HG03095 (cell line): Measurements from ENCODE around the gene PELO.
A peak's percentile ranks its signal among the peaks of the same experiment; 100 is the strongest.
"Not testable (repeated sequence)": the region's sequence is repeated elsewhere in the genome, so short reads cannot be mapped to it uniquely, and the experiment has no call there.

Source experiments
- ATAC-seq: cut with Tn5 transposase; IDR thresholded peaks from one replicate; pipeline ENCODE4 v1.9.1; 2021; ENCODE audit warnings: moderate library complexity; ENCODE audit not compliant: unreplicated experiment

Gene PELO

DNA sequence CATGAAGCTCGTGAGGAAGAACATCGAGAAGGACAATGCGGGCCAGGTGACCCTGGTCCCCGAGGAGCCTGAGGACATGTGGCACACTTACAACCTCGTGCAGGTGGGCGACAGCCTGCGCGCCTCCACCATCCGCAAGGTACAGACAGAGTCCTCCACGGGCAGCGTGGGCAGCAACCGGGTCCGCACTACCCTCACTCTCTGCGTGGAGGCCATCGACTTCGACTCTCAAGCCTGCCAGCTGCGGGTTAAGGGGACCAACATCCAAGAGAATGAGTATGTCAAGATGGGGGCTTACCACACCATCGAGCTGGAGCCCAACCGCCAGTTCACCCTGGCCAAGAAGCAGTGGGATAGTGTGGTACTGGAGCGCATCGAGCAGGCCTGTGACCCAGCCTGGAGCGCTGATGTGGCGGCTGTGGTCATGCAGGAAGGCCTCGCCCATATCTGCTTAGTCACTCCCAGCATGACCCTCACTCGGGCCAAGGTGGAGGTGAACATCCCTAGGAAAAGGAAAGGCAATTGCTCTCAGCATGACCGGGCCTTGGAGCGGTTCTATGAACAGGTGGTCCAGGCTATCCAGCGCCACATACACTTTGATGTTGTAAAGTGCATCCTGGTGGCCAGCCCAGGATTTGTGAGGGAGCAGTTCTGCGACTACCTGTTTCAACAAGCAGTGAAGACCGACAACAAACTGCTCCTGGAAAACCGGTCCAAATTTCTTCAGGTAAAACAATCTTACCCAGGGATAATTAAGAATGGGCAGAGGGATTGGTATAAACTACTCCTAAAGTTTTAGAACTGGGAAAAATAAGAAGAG lies 12.9 kb downstream of the PELO start:
- ATAC-seq = peak; percentile 36

- ATAC-seq = no peak
These were observed 13.6 kb downstream of the PELO start for GRCh38 chr5:52801329-52801728.

DNA sequence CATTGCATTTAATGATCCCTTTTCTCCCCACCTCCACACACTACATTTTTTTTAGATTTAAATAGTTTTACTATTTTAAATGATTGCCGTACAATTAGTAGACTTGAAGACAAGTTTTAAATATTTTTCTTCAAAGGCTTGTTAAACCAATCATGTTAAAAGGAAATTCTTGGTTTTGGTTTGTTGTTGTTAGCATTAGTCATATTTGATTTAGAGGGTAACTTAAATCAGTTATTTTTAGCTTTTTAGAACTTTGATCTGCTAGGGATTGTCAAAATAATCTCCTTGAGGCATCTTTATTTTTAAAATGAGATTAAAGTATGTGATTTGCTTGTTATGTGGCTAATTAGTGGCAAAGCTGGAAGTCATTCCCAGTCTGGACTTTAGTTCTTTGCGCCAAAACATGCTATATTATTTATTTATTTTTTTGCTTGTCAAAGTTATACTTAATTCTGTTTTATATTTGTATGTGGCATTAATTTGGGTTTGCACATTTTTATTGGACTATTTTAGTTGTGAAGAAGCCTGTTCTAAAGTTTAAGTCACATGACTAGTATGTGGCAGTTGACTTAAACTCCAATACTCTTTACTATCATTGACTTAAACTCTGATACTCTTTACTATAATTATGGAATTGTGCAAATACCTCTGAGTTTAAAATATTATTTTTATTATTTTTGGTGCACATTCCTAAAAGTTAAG lies 14.7 kb downstream of the PELO start:
- no peak for ATAC-seq

- no peak for ATAC-seq
These were observed 15.2 kb downstream of the PELO start for GRCh38 chr5:52802974-52803336.

DNA sequence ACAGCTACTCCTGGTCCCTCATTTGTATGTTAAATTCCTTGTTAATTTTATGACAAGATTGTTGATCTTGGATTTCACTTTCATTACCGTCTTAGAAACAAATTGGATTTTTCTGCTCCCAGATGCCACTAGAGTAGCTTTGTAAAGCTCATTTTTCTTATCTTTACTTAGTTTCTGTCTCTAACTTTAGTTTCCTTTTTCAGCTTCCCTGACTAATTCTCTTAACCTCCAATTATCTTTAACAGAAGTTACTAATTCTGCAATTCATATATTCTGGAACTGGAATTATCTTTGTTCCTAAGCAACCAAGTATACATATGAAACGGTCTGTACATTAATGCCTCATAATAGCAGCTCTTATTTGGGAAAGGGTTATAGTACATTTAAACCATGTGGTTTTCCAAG lies 16.7 kb downstream of the PELO start:
- no peak for ATAC-seq

GRCh38 chr5:52804981-52805380 lies 17.3 kb downstream of the PELO start:
- no peak for ATAC-seq

DNA sequence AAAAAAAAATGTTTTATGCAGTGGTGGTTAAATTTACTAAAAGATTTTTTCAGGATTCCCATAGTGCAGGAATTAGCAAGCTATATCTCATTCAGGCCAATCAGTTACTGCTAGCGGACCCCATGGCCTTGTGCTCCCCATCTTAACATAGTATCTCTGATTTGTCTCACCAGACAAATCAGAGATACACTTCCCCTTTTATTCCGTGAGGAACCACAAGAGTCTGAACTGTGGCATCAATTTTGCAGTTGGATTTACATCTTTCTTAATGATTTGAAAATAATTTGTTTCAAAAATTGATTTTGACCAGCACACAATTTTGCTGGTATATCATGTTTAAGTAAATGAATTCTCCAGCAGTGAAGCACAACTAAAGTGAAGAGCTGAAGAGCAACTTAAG lies 17.9 kb downstream of the PELO start:
- no peak for ATAC-seq

- no peak for ATAC-seq
These were observed 19.3 kb downstream of the PELO start for GRCh38 chr5:52807037-52807436.

DNA sequence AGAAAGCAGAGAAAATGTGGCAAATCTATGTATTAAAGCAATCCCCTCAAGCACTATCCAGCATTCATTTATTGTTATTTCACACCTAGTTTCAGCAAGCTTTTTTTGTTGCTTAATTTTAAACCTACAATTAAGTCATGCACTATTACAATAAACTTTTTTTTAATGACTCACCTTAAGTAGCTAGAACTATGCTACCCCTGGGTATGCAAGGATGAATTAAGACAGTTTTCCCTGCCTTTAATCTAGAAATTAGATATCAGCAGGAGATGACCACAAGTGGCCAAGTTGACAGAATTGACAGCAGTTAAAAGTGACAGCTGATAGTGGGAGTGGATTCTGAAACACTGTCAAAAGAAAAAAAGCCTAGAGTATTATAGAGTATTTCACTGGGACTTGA lies 20.0 kb downstream of the PELO start:
- ATAC-seq = no peak

DNA sequence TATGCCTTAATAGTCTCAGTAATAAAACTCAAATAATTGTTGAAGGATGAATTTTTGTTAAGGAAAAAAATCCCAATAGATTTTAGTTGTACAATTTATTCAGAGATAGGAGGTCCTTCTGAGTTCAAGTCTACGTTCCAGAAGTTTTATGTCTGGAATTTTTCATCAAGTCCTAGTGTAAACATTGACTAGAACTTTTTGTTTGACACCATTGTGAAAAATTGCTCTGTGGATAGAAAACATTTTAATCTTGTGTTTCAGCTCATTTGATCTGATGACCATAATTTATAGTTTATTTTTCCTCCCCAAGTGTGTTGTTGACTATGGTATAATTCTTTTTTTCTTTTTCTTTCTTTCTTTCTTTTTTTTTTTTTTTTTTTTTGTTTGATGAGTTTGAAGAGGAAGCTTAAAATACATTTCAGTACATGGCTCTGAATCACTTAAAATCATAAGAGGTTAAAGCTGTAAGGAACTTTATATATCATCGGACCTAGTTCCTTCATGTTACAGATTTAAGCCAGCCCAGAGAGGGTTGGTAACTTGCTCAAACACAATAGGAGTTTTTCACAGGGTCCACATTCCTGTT lies 20.7 kb downstream of the PELO start:
- no peak for ATAC-seq

DNA sequence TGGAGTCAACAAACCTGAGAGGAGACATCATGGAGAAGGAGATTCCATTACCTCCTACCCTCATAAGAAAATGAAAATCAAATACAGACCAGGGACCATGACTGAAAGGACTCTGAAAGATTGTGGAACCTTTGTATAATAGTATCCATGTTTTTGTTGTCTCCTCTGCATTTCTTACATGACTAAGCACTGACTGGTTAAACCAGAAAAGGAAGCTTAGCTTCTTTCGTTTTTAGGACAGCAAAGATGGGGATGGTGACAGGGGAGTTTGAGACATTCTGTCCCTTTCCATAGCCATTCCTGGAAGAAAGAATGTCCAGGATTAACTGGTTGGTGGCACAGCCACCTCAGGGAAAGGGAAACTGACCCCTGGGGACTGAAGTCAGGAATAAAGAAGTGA lies 22.2 kb downstream of the PELO start:
- no peak for ATAC-seq

DNA sequence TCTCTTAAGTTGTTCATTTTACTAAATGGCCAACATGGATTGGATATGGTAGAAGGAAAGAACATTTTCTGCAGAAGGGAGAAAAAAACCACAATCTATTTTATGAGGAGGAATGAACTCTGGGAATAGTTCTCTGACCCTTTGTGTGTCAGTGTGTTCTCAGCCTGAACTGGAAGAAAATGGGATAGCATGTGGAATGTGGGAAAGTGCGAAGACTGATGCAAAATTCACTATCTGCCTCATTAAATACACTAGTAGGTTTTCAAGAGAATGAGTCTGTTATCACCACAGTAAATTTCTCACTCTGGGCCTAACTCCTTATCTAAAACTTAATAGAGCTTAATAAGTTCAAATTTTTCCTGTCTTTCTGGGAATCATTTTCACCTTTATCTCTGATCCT lies 22.7 kb downstream of the PELO start:
- ATAC-seq = no peak

- no peak for ATAC-seq
These were observed 23.5 kb downstream of the PELO start for GRCh38 chr5:52811067-52811749.

DNA sequence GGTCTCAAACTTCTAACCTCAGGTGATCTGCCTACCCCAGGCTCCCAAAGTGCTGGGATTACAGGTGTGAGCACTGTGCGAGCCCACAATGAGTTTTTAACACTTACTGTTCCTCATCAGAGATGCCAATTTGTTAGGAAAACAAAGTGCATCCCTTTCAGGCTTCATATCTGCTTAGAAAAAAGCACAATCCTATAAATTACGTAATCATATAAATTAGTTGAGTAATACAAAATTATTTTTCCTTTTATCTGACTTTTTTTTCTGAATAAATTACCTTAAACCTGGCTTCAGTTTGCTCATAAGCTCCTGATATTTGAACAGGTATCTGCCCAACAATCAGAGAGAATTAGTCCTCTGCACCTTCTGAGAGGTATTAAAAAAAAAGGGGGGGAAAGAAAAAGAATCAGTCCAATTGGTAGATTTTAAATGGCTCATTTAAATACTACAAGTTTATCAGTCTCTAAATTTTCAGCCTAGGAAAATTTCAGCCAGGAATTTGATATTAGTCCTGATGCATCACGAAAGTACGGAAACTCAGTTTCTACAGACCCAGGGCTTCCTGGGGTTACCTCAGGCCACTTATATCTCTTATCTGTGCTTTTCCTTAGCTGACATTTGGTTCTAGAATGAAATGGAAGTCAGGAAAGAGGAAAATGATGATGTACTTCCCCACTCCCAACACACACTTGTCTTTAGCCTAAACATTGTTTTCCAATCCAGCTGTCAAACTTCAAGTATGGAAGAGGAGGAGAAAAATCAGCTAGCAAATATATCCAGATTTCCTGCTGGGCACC lies 26.8 kb downstream of the PELO start:
- no peak for ATAC-seq

- ATAC-seq = no peak
These were observed 30.1 kb downstream of the PELO start for GRCh38 chr5:52817818-52818217.

DNA sequence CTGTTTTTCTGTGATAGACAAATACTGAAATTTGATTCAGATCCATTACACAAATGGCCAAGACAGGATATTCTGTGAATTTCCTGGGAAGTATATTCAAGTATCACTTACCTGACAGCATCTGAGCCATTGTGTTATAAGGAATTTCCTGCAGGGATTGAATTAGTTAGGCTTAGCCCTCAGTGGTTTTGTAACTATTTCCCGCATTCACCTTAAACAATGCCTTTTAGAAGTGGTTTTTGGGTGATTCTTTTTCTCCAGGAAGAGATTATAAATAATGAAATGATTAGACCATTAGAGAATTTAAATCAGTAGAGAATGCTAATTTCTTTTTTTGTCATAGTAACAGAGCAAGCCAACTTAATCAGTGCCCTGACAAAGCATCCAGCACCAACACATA lies 30.6 kb downstream of the PELO start:
- no peak for ATAC-seq

DNA sequence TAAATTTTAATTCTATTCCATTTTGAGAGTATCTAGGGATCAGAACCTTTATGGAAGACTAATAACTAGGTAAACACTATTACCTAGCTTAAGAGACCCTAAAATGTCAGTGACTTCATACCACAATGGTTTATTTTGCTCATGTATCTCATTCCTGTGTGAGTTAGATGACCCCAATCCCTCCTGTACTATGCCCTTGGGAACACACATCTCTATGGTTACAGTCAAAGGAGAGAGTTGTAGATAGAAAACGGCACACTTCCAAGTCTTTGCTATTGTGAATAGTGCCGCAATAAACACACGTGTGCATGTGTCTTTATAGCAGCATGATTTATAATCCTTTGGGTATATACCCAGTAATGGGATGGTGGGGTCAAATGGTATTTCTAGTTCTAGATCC lies 31.1 kb downstream of the PELO start:
- ATAC-seq = not testable (repeated sequence)

DNA sequence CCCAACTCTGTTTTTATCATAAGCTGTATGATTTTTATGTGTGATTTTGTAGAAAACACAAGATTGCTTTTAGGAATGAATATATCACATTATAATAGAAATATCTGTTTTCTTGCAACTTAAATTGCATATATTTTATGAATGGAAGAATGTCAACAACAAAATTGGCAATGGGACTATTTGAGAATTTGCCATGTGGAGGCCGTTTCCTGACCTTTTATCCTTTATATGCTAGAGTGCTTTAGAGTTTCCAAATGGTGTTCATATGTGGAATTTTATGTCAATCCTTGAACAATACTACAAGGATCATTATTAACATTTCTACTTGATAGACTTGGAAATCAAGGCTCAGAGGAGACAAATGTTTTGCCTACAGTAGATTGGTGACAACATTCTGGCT lies 34.2 kb downstream of the PELO start:
- no peak for ATAC-seq

- ATAC-seq = no peak
These were observed 34.7 kb downstream of the PELO start for GRCh38 chr5:52822437-52822836.

- ATAC-seq = no peak
These were observed 37.1 kb downstream of the PELO start for GRCh38 chr5:52824827-52825226.

GRCh38 chr5:52825826-52826225 lies 38.1 kb downstream of the PELO start:
- ATAC-seq = peak; percentile 94
